Natural killer cell treated with Interleukin-12 subunit alpha and Interleukin-12 subunit beta and Interleukin-15 and Interleukin-18, amount 100 ng/mL, for 72 hours (primary cell): ENCODE measurements around the gene SYTL3. TPM values are rescaled to one million over a fixed set of nuclear protein-coding genes. Genes with fewer than 3 reads are reported as not detected.
A peak's percentile ranks its signal among the peaks of the same experiment; 100 is the strongest.
"Not testable (repeated sequence)": the region's sequence is repeated elsewhere in the genome, so short reads cannot be mapped to it uniquely, and the experiment has no call there.

Source experiments
- ATAC-seq, 2 donors: fragments of 150-1000 bp; cut with Tn5 transposase in 1 of 2; sonication (Bioruptor Pico), chemical (Tn5 transposase) in 1 of 2; 2 replicates each; pipeline ENCODE4 v1.10.0; 2021
- DNase-seq: peaks from one replicate; pipeline ENCODE4 v3.0.0; 2022; ENCODE audit warnings: low spot score
- H3K27ac Mint-ChIP-seq, 2 donors: 1 replicate in 1 of 2; 2 replicates in 1 of 2; pipeline ENCODE4 v1.8.0; 2022; ENCODE audit warnings: mixed read lengths in 2 of 2, mild to moderate bottlenecking in 1 of 2, moderate library complexity in 1 of 2
- H3K27me3 Mint-ChIP-seq, 2 donors: 1 replicate in 1 of 2; 2 replicates in 1 of 2; pipeline ENCODE4 v1.8.0; 2022; ENCODE audit warnings: mixed read lengths in 2 of 2
- H3K36me3 Mint-ChIP-seq: one replicate; pipeline ENCODE4 v1.8.0; 2022; ENCODE audit warnings: mixed read lengths
- H3K4me1 Mint-ChIP-seq, 2 donors: 1 replicate in 1 of 2; 2 replicates in 1 of 2; pipeline ENCODE4 v1.8.0; 2022; ENCODE audit warnings: low read depth in 2 of 2, mixed read lengths in 2 of 2, mild to moderate bottlenecking in 1 of 2
- H3K4me3 Mint-ChIP-seq: one replicate; pipeline ENCODE4 v1.8.0; 2022; ENCODE audit warnings: mixed read lengths
- H3K9me3 Mint-ChIP-seq: 2 replicates; pipeline ENCODE4 v1.8.0; 2022; ENCODE audit warnings: mixed read lengths
- total RNA-seq, 2 donors: library from RNA; stranded (reverse); gene quantifications; one replicate each; pipeline ENCODE4 v1.2.3, GENCODE V29; 2022

Gene SYTL3
- total RNA-seq, 2 donors from 2014 or later = 199 to 246 TPM

- no peak overlapping the region for H3K4me3 Mint-ChIP-seq
- peaks cover 54 to 55% of the 10 kb centered on the region in 2 donors for H3K4me1 Mint-ChIP-seq
- DNase-seq (no peak), ATAC-seq (no peak)
- H3K27me3 Mint-ChIP-seq = no peaks in the 10 kb centered on the region
- H3K36me3 Mint-ChIP-seq = peaks cover 30% of the 10 kb centered on the region
- no peaks in the 10 kb centered on the region for H3K9me3 Mint-ChIP-seq
- peak overlapping the region; percentile 62 to 84 for H3K27ac Mint-ChIP-seq
Observed at GRCh38 chr6:158627168-158627939, 22.5 kb upstream of the SYTL3 start.

GRCh38 chr6:158627940-158628211 is 22.0 kb upstream of the SYTL3 start:
- H3K27ac Mint-ChIP-seq = peak overlapping the region; percentile 62 to 84

GRCh38 chr6:158628542-158628941 is 21.3 kb upstream of the SYTL3 start:
- H3K4me3 Mint-ChIP-seq = no peak overlapping the region
- H3K27me3 Mint-ChIP-seq = no peaks in the 10 kb centered on the region
- DNase-seq (no peak), ATAC-seq (no peak)
- peaks cover 48 to 53% of the 10 kb centered on the region in 2 donors for H3K4me1 Mint-ChIP-seq
- H3K27ac Mint-ChIP-seq = peak overlapping the region in 1 of 2 donors; percentile 62
- H3K36me3 Mint-ChIP-seq = peaks cover 32% of the 10 kb centered on the region
- no peaks in the 10 kb centered on the region for H3K9me3 Mint-ChIP-seq

More at GRCh38 chr6:158627940-158628211, 22.0 kb upstream of the SYTL3 start:
- Mint-ChIP-seq H3K36me3 (peaks cover 32% of the 10 kb centered on the region), H3K9me3 (no peaks in the 10 kb centered on the region), H3K27me3 (no peaks in the 10 kb centered on the region), H3K4me1 (peaks cover 50 to 52% of the 10 kb centered on the region in 2 donors), H3K4me3 (no peak overlapping the region)
- no peak for DNase-seq
- ATAC-seq = no peak

GRCh38 chr6:158629367-158630221 is 20.3 kb upstream of the SYTL3 start:
- Mint-ChIP-seq H3K27me3 (no peaks in the 10 kb centered on the region), H3K27ac (peak overlapping the region; percentile 85 to 87), H3K9me3 (no peaks in the 10 kb centered on the region), H3K36me3 (peaks cover 32% of the 10 kb centered on the region), H3K4me3 (peak overlapping the region; percentile 19), H3K4me1 (peaks cover 50 to 53% of the 10 kb centered on the region in 2 donors)
- ATAC-seq (peak in 1 of 2 donors; percentile 29), DNase-seq (no peak)

- Mint-ChIP-seq H3K4me1 (peaks cover 52 to 55% of the 10 kb centered on the region in 2 donors), H3K27ac (peak overlapping the region; percentile 72 to 84), H3K36me3 (peaks cover 31% of the 10 kb centered on the region), H3K27me3 (no peaks in the 10 kb centered on the region), H3K9me3 (no peaks in the 10 kb centered on the region), H3K4me3 (no peak overlapping the region)
- no peak for ATAC-seq
- DNase-seq = no peak
Observed at GRCh38 chr6:158630938-158631616, 18.8 kb upstream of the SYTL3 start.

- peaks cover 30% of the 10 kb centered on the region for H3K36me3 Mint-ChIP-seq
- peaks cover 52 to 54% of the 10 kb centered on the region in 2 donors for H3K4me1 Mint-ChIP-seq
- no peak for ATAC-seq
- no peaks in the 10 kb centered on the region for H3K27me3 Mint-ChIP-seq
- peak overlapping the region; percentile 72 to 84 for H3K27ac Mint-ChIP-seq
- no peak overlapping the region for H3K4me3 Mint-ChIP-seq
- H3K9me3 Mint-ChIP-seq = no peaks in the 10 kb centered on the region
- DNase-seq = no peak
Observed at GRCh38 chr6:158631678-158632537, 17.9 kb upstream of the SYTL3 start.

GRCh38 chr6:158632538-158633119 is 17.2 kb upstream of the SYTL3 start:
- not testable (repeated sequence) for ATAC-seq, H3K9me3 Mint-ChIP-seq, DNase-seq, H3K27me3 Mint-ChIP-seq, H3K4me3 Mint-ChIP-seq
- H3K27ac Mint-ChIP-seq = peak overlapping the region; percentile 72 to 84
- peaks cover 50 to 55% of the 10 kb centered on the region in 2 donors for H3K4me1 Mint-ChIP-seq
- H3K36me3 Mint-ChIP-seq = peaks cover 32% of the 10 kb centered on the region

GRCh38 chr6:158633127-158633526 is 16.7 kb upstream of the SYTL3 start:
- ATAC-seq (no peak), DNase-seq (no peak)
- H3K36me3 Mint-ChIP-seq = peaks cover 32% of the 10 kb centered on the region
- H3K27ac Mint-ChIP-seq = peak overlapping the region; percentile 60 to 84
- H3K9me3 Mint-ChIP-seq = no peaks in the 10 kb centered on the region
- H3K4me1 Mint-ChIP-seq = peaks cover 46 to 55% of the 10 kb centered on the region in 2 donors
- H3K4me3 Mint-ChIP-seq = no peak overlapping the region
- no peaks in the 10 kb centered on the region for H3K27me3 Mint-ChIP-seq

- Mint-ChIP-seq H3K27me3 (no peaks in the 10 kb centered on the region), H3K4me3 (no peak overlapping the region), H3K27ac (peak overlapping the region; percentile 60 to 84), H3K4me1 (peaks cover 49 to 61% of the 10 kb centered on the region in 2 donors), H3K36me3 (peaks cover 39% of the 10 kb centered on the region), H3K9me3 (no peaks in the 10 kb centered on the region)
- no peak for DNase-seq
- ATAC-seq = no peak
Observed at GRCh38 chr6:158634695-158635426, 15.0 kb upstream of the SYTL3 start.

- Mint-ChIP-seq H3K36me3 (peaks cover 46% of the 10 kb centered on the region), H3K9me3 (no peaks in the 10 kb centered on the region)
Observed at GRCh38 chr6:158635427-158636073, 14.3 kb upstream of the SYTL3 start.

GRCh38 chr6:158636778-158637177 is 13.1 kb upstream of the SYTL3 start:
- Mint-ChIP-seq H3K27ac (peak overlapping the region; percentile 60 to 84), H3K9me3 (no peaks in the 10 kb centered on the region), H3K4me3 (no peak overlapping the region), H3K27me3 (no peaks in the 10 kb centered on the region), H3K4me1 (peaks cover 54 to 66% of the 10 kb centered on the region in 2 donors), H3K36me3 (peaks cover 47% of the 10 kb centered on the region)
- DNase-seq (no peak), ATAC-seq (no peak)

More at GRCh38 chr6:158635427-158636073, 14.3 kb upstream of the SYTL3 start:
- Mint-ChIP-seq H3K27ac (peak overlapping the region; percentile 60 to 84), H3K4me1 (peaks cover 53 to 64% of the 10 kb centered on the region in 2 donors), H3K27me3 (no peaks in the 10 kb centered on the region), H3K4me3 (no peak overlapping the region)
- ATAC-seq = no peak
- DNase-seq = no peak
